Trophoblast cell (in vitro differentiated cells and primary cell): Measurements from ENCODE around the gene FRMPD4.

Experiments
- DNase-seq, 2 donors: peaks; one replicate each; pipeline ENCODE4 v3.0.0-alpha.2; 2016
- H2AFZ ChIP-seq: 2 replicates; pipeline ENCODE4 v1.6.1; 2013; ENCODE audit warnings: low read length, moderate library complexity, mild to moderate bottlenecking; ENCODE audit not compliant: insufficient read depth, poor library complexity
- H2AK5ac ChIP-seq: 2 replicates; pipeline ENCODE4 v1.6.1; 2013; ENCODE audit warnings: mild to moderate bottlenecking, low read length
- H2BK120ac ChIP-seq: 2 replicates; pipeline ENCODE4 v1.6.1; 2013; ENCODE audit warnings: low read length, mild to moderate bottlenecking, moderate library complexity; ENCODE audit not compliant: insufficient read depth, poor library complexity
- H2BK12ac ChIP-seq: 2 replicates; pipeline ENCODE4 v1.6.1; 2013; ENCODE audit warnings: mild to moderate bottlenecking, low read length, moderate library complexity
- H2BK5ac ChIP-seq: 2 replicates; pipeline ENCODE4 v1.6.1; 2013; ENCODE audit warnings: low read length, low read depth, moderate library complexity, mild to moderate bottlenecking; ENCODE audit not compliant: poor library complexity
- H3K14ac ChIP-seq: 2 replicates; pipeline ENCODE4 v1.6.1; 2013; ENCODE audit warnings: mild to moderate bottlenecking, low read length
- H3K18ac ChIP-seq: 2 replicates; pipeline ENCODE4 v1.6.1; 2013; ENCODE audit warnings: mild to moderate bottlenecking, low read length
- H3K23ac ChIP-seq: 2 replicates; pipeline ENCODE4 v1.6.1; 2013; ENCODE audit warnings: low read length
- H3K27ac ChIP-seq: 2 replicates; pipeline ENCODE4 v1.5.1; 2013; ENCODE audit warnings: low read depth, mild to moderate bottlenecking, inconsistent platforms, low read length, moderate library complexity
- H3K27me3 ChIP-seq: 2 replicates; pipeline ENCODE4 v1.6.1; 2013; ENCODE audit warnings: inconsistent platforms, mild to moderate bottlenecking, low read length, moderate library complexity; ENCODE audit not compliant: insufficient read depth
- H3K36me3 ChIP-seq, 2 experiments: 1 replicate in 1 of 2; 2 replicates in 1 of 2; pipeline ENCODE4 v1.6.1; 2013; ENCODE audit warnings: low read length in 2 of 2, mild to moderate bottlenecking in 2 of 2, moderate library complexity in 1 of 2; ENCODE audit not compliant: insufficient read depth in 2 of 2, control insufficient read depth in 1 of 2
- H3K4ac ChIP-seq: 2 replicates; pipeline ENCODE4 v1.6.1; 2013; ENCODE audit warnings: low read depth, mild to moderate bottlenecking, low read length, moderate library complexity
- H3K4me1 ChIP-seq, 2 experiments: 1 replicate in 1 of 2; 2 replicates in 1 of 2; pipeline ENCODE4 v1.6.1; 2013; ENCODE audit warnings: low read length in 2 of 2, mild to moderate bottlenecking in 2 of 2, moderate library complexity in 1 of 2; ENCODE audit not compliant: insufficient read depth in 2 of 2, control insufficient read depth in 1 of 2
- H3K4me2 ChIP-seq: 2 replicates; pipeline ENCODE4 v1.6.1; 2013; ENCODE audit warnings: inconsistent platforms, mild to moderate bottlenecking, low read length, moderate library complexity
- H3K4me3 ChIP-seq: 2 replicates; pipeline ENCODE4 v1.5.1; 2013; ENCODE audit warnings: mild to moderate bottlenecking, low read depth, low read length, inconsistent platforms
- H3K79me1 ChIP-seq: one replicate; pipeline ENCODE4 v1.6.1; 2013; ENCODE audit warnings: low read length
- H3K79me2 ChIP-seq: 2 replicates; pipeline ENCODE4 v1.6.1; 2013; ENCODE audit warnings: low read length, mild to moderate bottlenecking; ENCODE audit not compliant: control insufficient read depth, insufficient read depth, poor library complexity
- H3K9ac ChIP-seq: 2 replicates; pipeline ENCODE4 v1.6.1; 2013; ENCODE audit warnings: mild to moderate bottlenecking, low read length
- H3K9me3 ChIP-seq: 2 replicates; pipeline ENCODE4 v1.6.1; 2013; ENCODE audit warnings: low read depth, mild to moderate bottlenecking, control low read depth, inconsistent platforms, low read length; ENCODE audit not compliant: insufficient read depth
- H4K12ac ChIP-seq: 2 replicates; pipeline ENCODE4 v1.6.1; 2013; ENCODE audit warnings: low read depth, mild to moderate bottlenecking, low read length, moderate library complexity
- H4K8ac ChIP-seq: 2 replicates; pipeline ENCODE4 v1.6.1; 2013; ENCODE audit warnings: low read depth, mild to moderate bottlenecking, low read length, moderate library complexity
- H4K91ac ChIP-seq: one replicate; pipeline ENCODE4 v1.6.1; 2013; ENCODE audit warnings: low read depth, mild to moderate bottlenecking, low read length, moderate library complexity
- WGBS: extraction: QIAGEN DNeasy Blood & Tissue Kit; methylation state at CpG from one replicate; pipeline ENCODE4 v1.1.7; 2013; ENCODE audit warnings: missing lambda C conversion rate; ENCODE audit not compliant: insufficient read length, insufficient coverage; ENCODE audit errors: extremely low coverage; 5-methylcytosine and 5-hydroxymethylcytosine counted together

Gene FRMPD4

GRCh38 chrX:12319992-12320391 is 181.7 kb downstream of the FRMPD4 start:
- H3K4me1 ChIP-seq: no peaks in the 10 kb centered on the region
- no peaks in the 10 kb centered on the region for H3K27me3 ChIP-seq
- WGBS: no CpG with 5 or more reads among the region's 2 CpGs
- no peak overlapping the region for H4K91ac ChIP-seq
- no peak overlapping the region for H4K8ac ChIP-seq
- H2BK12ac ChIP-seq: no peak overlapping the region
- no peak overlapping the region for H3K23ac ChIP-seq
- no peaks in the 10 kb centered on the region for H3K36me3 ChIP-seq
- no peak overlapping the region for H3K4me3 ChIP-seq
- H3K79me1 ChIP-seq: no peaks in the 10 kb centered on the region
- no peak overlapping the region for H2BK5ac ChIP-seq
- no peak overlapping the region for H4K12ac ChIP-seq
- H3K4me2 ChIP-seq: no peak overlapping the region
- no peak overlapping the region for H3K27ac ChIP-seq
- no peaks in the 10 kb centered on the region for H3K79me2 ChIP-seq
- no peak overlapping the region for H3K9ac ChIP-seq
- no peak overlapping the region for H3K18ac ChIP-seq
- no peak for DNase-seq
- no peak overlapping the region for H2AK5ac ChIP-seq
- no peak overlapping the region for H3K14ac ChIP-seq
- H2BK120ac ChIP-seq: no peak overlapping the region
- H2AFZ ChIP-seq: no peak overlapping the region
- no peaks in the 10 kb centered on the region for H3K9me3 ChIP-seq
- no peak overlapping the region for H3K4ac ChIP-seq

GRCh38 chrX:12322031-12322430 is 183.8 kb downstream of the FRMPD4 start:
- Histone ChIP-seq H2BK5ac (no peak overlapping the region), H3K4me1 (no peaks in the 10 kb centered on the region), H3K9ac (no peak overlapping the region), H3K36me3 (no peaks in the 10 kb centered on the region), H4K12ac (no peak overlapping the region), H4K8ac (no peak overlapping the region), H2AFZ (no peak overlapping the region), H3K9me3 (no peaks in the 10 kb centered on the region), H3K4ac (no peak overlapping the region), H3K4me2 (no peak overlapping the region), H4K91ac (no peak overlapping the region), H2BK12ac (no peak overlapping the region), H3K14ac (no peak overlapping the region), H2AK5ac (no peak overlapping the region), H3K79me2 (no peaks in the 10 kb centered on the region), H3K27me3 (no peaks in the 10 kb centered on the region), H3K23ac (no peak overlapping the region), H3K4me3 (no peak overlapping the region), H2BK120ac (no peak overlapping the region), H3K79me1 (no peaks in the 10 kb centered on the region), H3K18ac (no peak overlapping the region), H3K27ac (no peak overlapping the region)
- no peak for DNase-seq

GRCh38 chrX:12325171-12325570 is 186.9 kb downstream of the FRMPD4 start:
- H3K27me3 ChIP-seq: no peaks in the 10 kb centered on the region
- H3K27ac ChIP-seq: no peak overlapping the region
- H2BK120ac ChIP-seq: no peak overlapping the region
- no peak overlapping the region for H4K12ac ChIP-seq
- H3K23ac ChIP-seq: no peak overlapping the region
- H3K9me3 ChIP-seq: no peaks in the 10 kb centered on the region
- H4K91ac ChIP-seq: no peak overlapping the region
- no peak overlapping the region for H2AK5ac ChIP-seq
- H3K18ac ChIP-seq: no peak overlapping the region
- no peak overlapping the region for H3K4ac ChIP-seq
- no peak overlapping the region for H2AFZ ChIP-seq
- DNase-seq: peak; percentile 12 to 79
- H3K36me3 ChIP-seq: no peaks in the 10 kb centered on the region
- no peak overlapping the region for H2BK5ac ChIP-seq
- H3K4me1 ChIP-seq: no peaks in the 10 kb centered on the region
- no peaks in the 10 kb centered on the region for H3K79me2 ChIP-seq
- no peak overlapping the region for H4K8ac ChIP-seq
- H3K14ac ChIP-seq: no peak overlapping the region
- H3K79me1 ChIP-seq: no peaks in the 10 kb centered on the region
- H3K9ac ChIP-seq: no peak overlapping the region
- no CpG with 5 or more reads among the region's 2 CpGs for WGBS
- no peak overlapping the region for H3K4me3 ChIP-seq
- H2BK12ac ChIP-seq: no peak overlapping the region
- H3K4me2 ChIP-seq: no peak overlapping the region

GRCh38 chrX:12327836-12328235 is 189.6 kb downstream of the FRMPD4 start:
- Histone ChIP-seq H4K8ac (no peak overlapping the region), H3K79me2 (no peaks in the 10 kb centered on the region), H3K9ac (no peak overlapping the region), H3K14ac (no peak overlapping the region), H2BK5ac (no peak overlapping the region), H3K36me3 (no peaks in the 10 kb centered on the region), H4K91ac (no peak overlapping the region), H2BK120ac (no peak overlapping the region), H3K4me1 (no peaks in the 10 kb centered on the region), H3K23ac (no peak overlapping the region), H3K4me3 (no peak overlapping the region), H3K9me3 (no peaks in the 10 kb centered on the region), H3K4ac (no peak overlapping the region), H2AK5ac (no peak overlapping the region), H2BK12ac (no peak overlapping the region), H3K4me2 (no peak overlapping the region), H3K27me3 (no peaks in the 10 kb centered on the region), H2AFZ (no peak overlapping the region), H3K27ac (no peak overlapping the region), H3K79me1 (no peaks in the 10 kb centered on the region), H3K18ac (no peak overlapping the region), H4K12ac (no peak overlapping the region)
- peak in 1 of 2 donors; percentile 2 for DNase-seq

GRCh38 chrX:12329476-12329875 is 191.2 kb downstream of the FRMPD4 start:
- Histone ChIP-seq H2BK12ac (no peak overlapping the region), H3K9me3 (no peaks in the 10 kb centered on the region), H4K8ac (no peak overlapping the region), H2AK5ac (no peak overlapping the region), H3K27me3 (no peaks in the 10 kb centered on the region), H3K4me1 (no peaks in the 10 kb centered on the region), H2BK120ac (no peak overlapping the region), H3K9ac (no peak overlapping the region), H4K91ac (no peak overlapping the region), H3K23ac (no peak overlapping the region), H3K4me2 (no peak overlapping the region), H3K4me3 (no peak overlapping the region), H3K27ac (no peak overlapping the region), H3K18ac (no peak overlapping the region), H2BK5ac (no peak overlapping the region), H3K14ac (no peak overlapping the region), H3K79me1 (no peaks in the 10 kb centered on the region), H3K36me3 (no peaks in the 10 kb centered on the region), H4K12ac (no peak overlapping the region), H3K4ac (no peak overlapping the region), H3K79me2 (no peaks in the 10 kb centered on the region), H2AFZ (no peak overlapping the region)
- no CpG with 5 or more reads among the region's 3 CpGs for WGBS
- DNase-seq: peak; percentile 4 to 48
